Measurements from ENCODE around the gene FBXL17. TPM values are rescaled to one million over a fixed set of nuclear protein-coding genes. Genes with fewer than 3 reads are reported as not detected.
"Not testable (repeated sequence)": the region's sequence is repeated elsewhere in the genome, so short reads cannot be mapped to it uniquely, and the experiment has no call there.

Gene FBXL17
- total RNA-seq, 1 donor from 2014 or later, result 22.4 TPM

DNA sequence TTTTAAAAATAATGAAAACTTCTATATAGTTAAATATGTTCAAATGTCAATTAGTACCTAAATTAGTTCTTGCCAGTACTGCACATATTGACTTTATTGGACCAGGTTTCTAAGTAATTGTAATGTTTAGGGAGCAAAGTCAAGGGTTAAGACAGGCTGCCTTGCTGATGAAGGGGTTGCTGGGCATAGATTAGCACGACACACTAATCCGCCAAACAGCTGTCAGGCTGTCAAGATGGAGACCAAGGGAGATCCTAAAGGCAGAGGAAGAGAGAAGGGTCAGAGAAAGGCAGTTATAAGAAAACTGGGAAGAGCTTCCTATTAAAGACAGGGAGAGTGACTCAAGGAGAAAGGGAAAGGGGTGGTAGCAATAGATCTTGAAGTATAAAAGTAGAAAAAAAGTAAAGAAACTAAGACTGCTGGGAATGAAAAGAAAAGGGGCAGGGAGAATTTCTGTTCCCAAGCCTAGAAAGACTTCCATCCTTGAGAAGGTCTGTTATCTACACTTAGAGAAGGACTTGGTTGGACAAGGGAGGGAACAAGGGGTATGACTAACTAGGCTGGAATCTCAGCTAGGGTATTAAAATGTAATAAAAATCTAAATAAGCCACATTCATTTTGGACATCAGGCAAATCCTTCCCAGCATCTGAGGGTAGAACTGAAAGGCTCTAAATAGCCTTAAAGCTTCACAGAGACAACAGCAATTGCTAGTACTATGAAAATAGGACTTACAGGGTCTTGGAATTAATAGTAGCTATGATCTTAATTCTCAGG lies 188.7 kb downstream of the FBXL17 start:
- no peaks in the 10 kb centered on the region for H3K9me3 ChIP-seq (ENCODE audit: control insufficient read depth in 3 of 3, low read length in 3 of 3)
- H3K27me3 ChIP-seq (ENCODE audit: control insufficient read depth in 3 of 3, insufficient read depth in 3 of 3, low read length in 3 of 3), result no peaks in the 10 kb centered on the region
- no peak overlapping the region for H3K9ac ChIP-seq (ENCODE audit: low read depth in 1 of 3, low read length in 3 of 3)
- H3K27ac ChIP-seq (ENCODE audit: low read depth, low read length), result no peak overlapping the region
- no peak overlapping the region for H3K4me3 ChIP-seq (ENCODE audit: low read length in 3 of 3)
- H3K4me1 ChIP-seq (ENCODE audit: control insufficient read depth in 3 of 3, insufficient read depth in 3 of 3, low read length in 3 of 3), result peaks cover 0 to 5% (median 4%) of the 10 kb centered on the region in 3 donors
- H3K36me3 ChIP-seq (ENCODE audit: control insufficient read depth in 3 of 3, insufficient read depth in 3 of 3, low read length in 3 of 3), result no peaks in the 10 kb centered on the region

GRCh38 chr5:108184940-108185339 lies 197.0 kb downstream of the FBXL17 start:
- Histone ChIP-seq H3K27ac (ENCODE audit: low read depth, low read length) (no peak overlapping the region), H3K4me1 (ENCODE audit: control insufficient read depth in 3 of 3, insufficient read depth in 3 of 3, low read length in 3 of 3) (no peaks in the 10 kb centered on the region), H3K4me3 (ENCODE audit: low read length in 3 of 3) (no peak overlapping the region), H3K27me3 (ENCODE audit: control insufficient read depth in 3 of 3, insufficient read depth in 3 of 3, low read length in 3 of 3) (no peaks in the 10 kb centered on the region), H3K9ac (ENCODE audit: low read depth in 1 of 3, low read length in 3 of 3) (no peak overlapping the region), H3K9me3 (ENCODE audit: control insufficient read depth in 3 of 3, low read length in 3 of 3) (no peaks in the 10 kb centered on the region), H3K36me3 (ENCODE audit: control insufficient read depth in 3 of 3, insufficient read depth in 3 of 3, low read length in 3 of 3) (peaks cover 0 to 5% (median 0%) of the 10 kb centered on the region in 3 donors)

- no peak overlapping the region for H3K27ac ChIP-seq (ENCODE audit: low read depth, low read length)
- no peak overlapping the region for H3K4me3 ChIP-seq (ENCODE audit: low read length in 3 of 3)
- H3K9me3 ChIP-seq (ENCODE audit: control insufficient read depth in 3 of 3, low read length in 3 of 3), result no peaks in the 10 kb centered on the region
- H3K36me3 ChIP-seq (ENCODE audit: control insufficient read depth in 3 of 3, insufficient read depth in 3 of 3, low read length in 3 of 3), result peaks cover 0 to 5% (median 0%) of the 10 kb centered on the region in 3 donors
- no peaks in the 10 kb centered on the region for H3K27me3 ChIP-seq (ENCODE audit: control insufficient read depth in 3 of 3, insufficient read depth in 3 of 3, low read length in 3 of 3)
- no peak overlapping the region for H3K9ac ChIP-seq (ENCODE audit: low read depth in 1 of 3, low read length in 3 of 3)
- H3K4me1 ChIP-seq (ENCODE audit: control insufficient read depth in 3 of 3, insufficient read depth in 3 of 3, low read length in 3 of 3), result no peaks in the 10 kb centered on the region
These were observed 199.9 kb downstream of the FBXL17 start for GRCh38 chr5:108181975-108182374.

- Histone ChIP-seq H3K9ac (ENCODE audit: low read depth in 1 of 3, low read length in 3 of 3) (no peak overlapping the region), H3K4me1 (ENCODE audit: control insufficient read depth in 3 of 3, insufficient read depth in 3 of 3, low read length in 3 of 3) (no peaks in the 10 kb centered on the region), H3K27me3 (ENCODE audit: control insufficient read depth in 3 of 3, insufficient read depth in 3 of 3, low read length in 3 of 3) (no peaks in the 10 kb centered on the region), H3K36me3 (ENCODE audit: control insufficient read depth in 3 of 3, insufficient read depth in 3 of 3, low read length in 3 of 3) (peaks cover 0 to 2% (median 0%) of the 10 kb centered on the region in 3 donors), H3K4me3 (ENCODE audit: low read length in 3 of 3) (no peak overlapping the region), H3K9me3 (ENCODE audit: control insufficient read depth in 3 of 3, low read length in 3 of 3) (no peaks in the 10 kb centered on the region), H3K27ac (ENCODE audit: low read depth, low read length) (no peak overlapping the region)
These were observed 207.6 kb downstream of the FBXL17 start for GRCh38 chr5:108174286-108174685.

DNA sequence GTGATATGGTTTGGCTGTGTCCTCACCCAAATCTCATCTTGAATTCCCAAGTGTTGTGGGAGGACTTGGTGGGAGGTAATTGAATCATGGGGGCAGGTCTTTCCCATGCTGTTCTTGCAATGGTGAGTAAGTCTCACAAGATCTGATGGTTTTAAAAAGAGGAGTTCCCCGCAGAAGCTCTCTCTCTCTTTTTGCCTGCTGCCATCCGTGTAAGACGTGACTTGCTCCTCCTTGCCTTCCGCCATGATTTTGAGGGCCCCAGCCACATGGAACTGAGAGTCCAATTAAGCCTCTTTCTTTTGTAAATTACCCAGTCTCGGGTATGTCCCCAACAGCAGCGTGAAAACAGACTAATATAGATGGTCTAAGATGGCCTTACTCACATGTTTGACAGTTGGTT lies 210.1 kb downstream of the FBXL17 start:
- Histone ChIP-seq H3K4me3 (ENCODE audit: low read length in 3 of 3) (no peak overlapping the region), H3K4me1 (ENCODE audit: control insufficient read depth in 3 of 3, insufficient read depth in 3 of 3, low read length in 3 of 3) (no peaks in the 10 kb centered on the region), H3K9me3 (ENCODE audit: control insufficient read depth in 3 of 3, low read length in 3 of 3) (no peaks in the 10 kb centered on the region)

DNA sequence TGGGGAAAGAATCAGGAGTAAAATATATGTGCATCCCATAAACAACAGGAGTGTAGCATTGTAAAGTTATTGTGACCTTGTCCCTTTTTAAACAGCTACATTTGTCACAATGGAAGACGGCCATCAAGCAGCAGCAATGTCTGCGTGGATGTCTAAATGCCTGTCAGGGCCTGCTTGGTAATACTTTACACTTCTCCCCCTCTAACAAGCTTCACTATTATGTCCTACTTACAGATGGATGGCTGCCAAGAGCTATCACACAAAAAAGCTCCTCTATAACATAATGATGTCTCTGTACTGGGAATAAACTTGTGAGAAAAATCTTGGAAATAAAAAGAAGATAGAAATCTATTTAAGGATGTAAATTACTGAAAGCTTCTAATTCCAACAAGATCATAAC lies 213.0 kb downstream of the FBXL17 start:
- Histone ChIP-seq H3K4me1 (ENCODE audit: control insufficient read depth in 3 of 3, insufficient read depth in 3 of 3, low read length in 3 of 3) (no peaks in the 10 kb centered on the region), H3K9me3 (ENCODE audit: control insufficient read depth in 3 of 3, low read length in 3 of 3) (no peaks in the 10 kb centered on the region), H3K27me3 (ENCODE audit: control insufficient read depth in 3 of 3, insufficient read depth in 3 of 3, low read length in 3 of 3) (no peaks in the 10 kb centered on the region), H3K27ac (ENCODE audit: low read depth, low read length) (no peak overlapping the region), H3K4me3 (ENCODE audit: low read length in 3 of 3) (no peak overlapping the region), H3K9ac (ENCODE audit: low read depth in 1 of 3, low read length in 3 of 3) (no peak overlapping the region), H3K36me3 (ENCODE audit: control insufficient read depth in 3 of 3, insufficient read depth in 3 of 3, low read length in 3 of 3) (peaks cover 0 to 2% (median 0%) of the 10 kb centered on the region in 3 donors)

More for the DNA sequence above, 210.1 kb downstream of the FBXL17 start:
- no peak overlapping the region for H3K27ac ChIP-seq (ENCODE audit: low read depth, low read length)
- no peak overlapping the region for H3K9ac ChIP-seq (ENCODE audit: low read depth in 1 of 3, low read length in 3 of 3)
- H3K36me3 ChIP-seq (ENCODE audit: control insufficient read depth in 3 of 3, insufficient read depth in 3 of 3, low read length in 3 of 3), result peaks cover 0 to 2% (median 0%) of the 10 kb centered on the region in 3 donors
- no peaks in the 10 kb centered on the region for H3K27me3 ChIP-seq (ENCODE audit: control insufficient read depth in 3 of 3, insufficient read depth in 3 of 3, low read length in 3 of 3)

- Histone ChIP-seq H3K36me3 (ENCODE audit: control insufficient read depth in 3 of 3, insufficient read depth in 3 of 3, low read length in 3 of 3) (peaks cover 0 to 2% (median 0%) of the 10 kb centered on the region in 3 donors), H3K9me3 (ENCODE audit: control insufficient read depth in 3 of 3, low read length in 3 of 3) (no peaks in the 10 kb centered on the region), H3K4me1 (ENCODE audit: control insufficient read depth in 3 of 3, insufficient read depth in 3 of 3, low read length in 3 of 3) (no peaks in the 10 kb centered on the region), H3K27me3 (ENCODE audit: control insufficient read depth in 3 of 3, insufficient read depth in 3 of 3, low read length in 3 of 3) (no peaks in the 10 kb centered on the region), H3K9ac (ENCODE audit: low read depth in 1 of 3, low read length in 3 of 3) (no peak overlapping the region), H3K27ac (ENCODE audit: low read depth, low read length) (no peak overlapping the region), H3K4me3 (ENCODE audit: low read length in 3 of 3) (no peak overlapping the region)
These were observed 214.7 kb downstream of the FBXL17 start for GRCh38 chr5:108167174-108167573.

DNA sequence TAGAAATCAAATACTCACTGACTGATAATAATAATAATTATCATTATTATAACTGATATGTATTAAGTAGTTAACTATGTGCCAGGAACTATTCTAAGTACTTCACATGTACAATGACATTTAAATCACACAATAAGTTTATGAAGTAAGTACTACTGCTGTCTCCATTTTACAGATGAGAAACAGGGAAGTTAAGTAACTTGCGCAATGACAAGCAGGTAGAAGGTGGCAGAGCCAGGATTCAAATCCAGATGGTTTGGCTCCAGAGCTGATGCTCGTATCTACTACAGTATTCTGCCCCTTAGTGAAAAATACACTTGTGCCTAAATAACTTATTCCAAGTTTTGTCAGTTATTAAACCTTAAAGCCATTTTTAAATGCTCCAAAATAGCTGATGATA lies 217.3 kb downstream of the FBXL17 start:
- Histone ChIP-seq H3K36me3 (ENCODE audit: control insufficient read depth in 3 of 3, insufficient read depth in 3 of 3, low read length in 3 of 3) (no peaks in the 10 kb centered on the region), H3K4me3 (ENCODE audit: low read length in 3 of 3) (no peak overlapping the region), H3K9me3 (ENCODE audit: control insufficient read depth in 3 of 3, low read length in 3 of 3) (no peaks in the 10 kb centered on the region), H3K27me3 (ENCODE audit: control insufficient read depth in 3 of 3, insufficient read depth in 3 of 3, low read length in 3 of 3) (no peaks in the 10 kb centered on the region), H3K27ac (ENCODE audit: low read depth, low read length) (no peak overlapping the region), H3K4me1 (ENCODE audit: control insufficient read depth in 3 of 3, insufficient read depth in 3 of 3, low read length in 3 of 3) (no peaks in the 10 kb centered on the region), H3K9ac (ENCODE audit: low read depth in 1 of 3, low read length in 3 of 3) (no peak overlapping the region)

GRCh38 chr5:108152854-108153253 lies 229.0 kb downstream of the FBXL17 start:
- not testable (repeated sequence) for H3K36me3 ChIP-seq (ENCODE audit: control insufficient read depth in 3 of 3, insufficient read depth in 3 of 3, low read length in 3 of 3); H3K9ac ChIP-seq (ENCODE audit: low read depth in 1 of 3, low read length in 3 of 3); H3K4me1 ChIP-seq (ENCODE audit: control insufficient read depth in 3 of 3, insufficient read depth in 3 of 3, low read length in 3 of 3); H3K9me3 ChIP-seq (ENCODE audit: control insufficient read depth in 3 of 3, low read length in 3 of 3); H3K27me3 ChIP-seq (ENCODE audit: control insufficient read depth in 3 of 3, insufficient read depth in 3 of 3, low read length in 3 of 3); H3K4me3 ChIP-seq (ENCODE audit: low read length in 3 of 3); H3K27ac ChIP-seq (ENCODE audit: low read depth, low read length)

GRCh38 chr5:108149369-108149768 lies 232.5 kb downstream of the FBXL17 start:
- Histone ChIP-seq H3K4me3 (ENCODE audit: low read length in 3 of 3) (no peak overlapping the region), H3K27ac (ENCODE audit: low read depth, low read length) (no peak overlapping the region), H3K36me3 (ENCODE audit: control insufficient read depth in 3 of 3, insufficient read depth in 3 of 3, low read length in 3 of 3) (peaks cover 0 to 3% (median 0%) of the 10 kb centered on the region in 3 donors)

More at GRCh38 chr5:108149369-108149768, 232.5 kb downstream of the FBXL17 start:
- H3K27me3 ChIP-seq (ENCODE audit: control insufficient read depth in 3 of 3, insufficient read depth in 3 of 3, low read length in 3 of 3), result no peaks in the 10 kb centered on the region
- no peak overlapping the region for H3K9ac ChIP-seq (ENCODE audit: low read depth in 1 of 3, low read length in 3 of 3)
- H3K9me3 ChIP-seq (ENCODE audit: control insufficient read depth in 3 of 3, low read length in 3 of 3), result no peaks in the 10 kb centered on the region
- H3K4me1 ChIP-seq (ENCODE audit: control insufficient read depth in 3 of 3, insufficient read depth in 3 of 3, low read length in 3 of 3), result peaks cover 0 to 6% (median 0%) of the 10 kb centered on the region in 3 donors
